GM18520 (cell line): Measurements from ENCODE around the gene ATOH8.

ENCODE experiments used
- ATAC-seq: cut with Tn5 transposase; IDR thresholded peaks from one replicate; pipeline ENCODE4 v1.9.1; 2021; ENCODE audit not compliant: unreplicated experiment

The ATOH8 gene

DNA sequence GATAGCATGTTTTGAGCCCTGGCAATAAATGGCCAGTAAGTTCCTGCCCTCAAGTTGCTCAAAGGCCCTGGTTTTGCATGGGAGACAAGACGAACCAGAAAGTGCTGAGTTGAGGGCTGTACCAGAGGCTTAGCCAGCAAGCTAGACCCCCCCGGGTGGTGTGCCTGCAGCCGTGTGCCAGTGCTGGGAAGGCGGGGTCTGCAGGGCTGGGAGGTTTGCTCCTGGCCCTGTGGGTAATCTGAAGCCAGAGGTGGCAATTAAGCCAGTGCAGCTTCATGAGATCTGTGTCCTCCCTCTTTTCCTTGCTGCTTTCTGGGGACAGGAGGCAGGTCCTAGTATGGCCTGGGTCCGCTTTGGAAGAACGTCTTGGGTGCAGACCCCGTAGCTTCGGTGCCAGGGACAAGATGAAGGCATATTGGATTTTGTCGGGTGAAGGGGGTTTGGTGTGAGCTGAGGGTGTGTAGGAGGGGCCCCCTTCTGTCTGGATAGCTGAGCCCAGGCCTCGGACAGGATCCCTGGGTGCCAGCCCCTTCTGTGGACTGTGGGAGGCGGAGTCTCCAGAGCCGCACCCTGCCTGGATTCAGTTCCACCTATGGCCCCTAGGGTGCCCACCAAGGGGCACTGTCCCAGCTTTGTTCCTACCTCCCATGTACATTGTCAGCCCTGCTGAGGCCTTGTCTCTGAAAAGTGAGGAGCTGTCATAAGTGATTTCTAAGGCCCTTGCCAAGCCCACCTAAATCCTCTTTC lies 15.6 kb downstream of the ATOH8 start:
- no peak for ATAC-seq

DNA sequence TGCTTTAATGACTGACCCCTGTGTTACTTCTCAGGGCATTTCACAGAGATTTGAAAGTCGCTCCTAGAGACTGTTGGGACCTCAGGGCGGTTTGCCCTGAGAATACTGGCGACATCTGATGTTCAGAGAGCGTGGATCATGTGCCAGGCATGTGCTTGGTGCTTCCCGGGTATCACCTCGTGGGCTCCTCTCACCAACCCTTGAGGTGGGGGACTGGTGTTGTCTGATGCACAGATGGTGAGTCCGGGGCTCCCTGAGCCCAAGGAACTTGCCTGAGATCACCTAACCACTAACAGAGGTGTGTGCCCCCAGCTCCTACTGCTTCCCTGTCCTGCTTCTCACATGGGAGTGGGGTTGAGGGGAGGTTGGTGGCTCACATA lies 16.2 kb downstream of the ATOH8 start:
- no peak for ATAC-seq

DNA sequence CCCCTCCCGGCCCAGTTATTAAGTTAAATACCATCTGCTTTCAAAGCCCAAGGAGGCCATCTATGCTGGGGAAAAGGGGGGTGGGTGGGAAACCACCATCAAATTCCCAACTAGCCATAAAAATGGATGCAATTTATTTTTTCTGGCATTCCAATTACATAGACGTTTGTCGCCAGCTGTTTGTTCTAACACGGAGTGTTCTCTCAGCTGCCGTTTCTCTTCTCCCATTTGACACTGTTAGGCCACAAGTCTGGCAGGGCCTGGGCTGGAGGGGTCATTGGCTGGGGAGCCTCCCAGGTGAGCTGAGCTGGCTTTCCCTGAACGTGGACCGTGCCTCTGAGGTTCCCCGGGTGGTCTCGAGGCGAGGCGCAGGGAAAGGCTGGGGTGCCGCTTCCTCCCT lies 16.6 kb downstream of the ATOH8 start:
- no peak for ATAC-seq

DNA sequence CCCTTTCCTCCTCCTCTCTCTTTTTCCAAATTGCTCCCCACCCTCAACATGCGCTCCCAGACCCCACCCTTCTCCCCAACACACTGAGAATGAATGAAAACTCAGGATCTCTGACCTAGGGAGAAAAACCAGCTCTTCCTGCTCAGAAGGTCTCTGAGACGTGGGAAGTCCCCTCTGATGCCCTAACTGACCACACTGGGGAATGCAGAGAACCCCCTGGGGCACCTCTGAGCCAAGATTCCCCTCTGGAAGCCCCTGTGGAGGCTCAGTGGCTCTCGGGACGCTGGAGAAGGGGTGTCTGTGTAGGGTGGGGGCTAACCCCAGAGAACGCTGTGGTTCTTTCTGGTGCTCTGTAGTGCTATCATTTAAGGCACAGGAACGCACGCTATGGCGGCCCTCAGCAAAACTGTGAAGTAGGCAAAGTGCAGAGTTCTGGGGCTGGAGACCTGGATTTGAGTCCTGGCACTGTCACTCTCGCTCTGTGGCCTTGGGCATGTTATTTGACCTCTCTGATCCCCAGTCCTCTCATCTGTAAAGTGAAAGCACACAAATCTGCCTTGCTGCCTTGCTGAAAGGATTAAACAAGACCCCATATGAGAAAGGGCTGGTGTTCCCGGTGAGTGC lies 17.1 kb downstream of the ATOH8 start:
- ATAC-seq = no peak

DNA sequence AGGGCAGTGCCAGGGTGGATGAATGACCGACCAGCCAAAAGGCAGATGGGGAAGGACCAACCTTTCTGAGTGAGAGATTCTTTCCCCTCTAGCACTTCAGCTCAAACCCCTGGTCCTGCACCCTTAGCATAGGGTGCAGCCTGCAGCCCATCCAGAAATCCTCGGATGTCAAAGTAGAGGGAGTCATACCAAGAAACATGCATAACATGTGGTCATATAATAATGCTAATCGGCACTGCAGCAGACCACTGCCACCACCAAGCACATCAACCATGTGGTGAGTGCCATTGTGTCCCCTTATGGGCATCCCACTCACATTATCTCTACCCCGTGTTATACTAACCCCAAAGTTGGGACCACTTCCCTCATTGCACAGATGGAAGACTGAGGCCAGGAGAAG lies 17.7 kb downstream of the ATOH8 start:
- no peak for ATAC-seq

DNA sequence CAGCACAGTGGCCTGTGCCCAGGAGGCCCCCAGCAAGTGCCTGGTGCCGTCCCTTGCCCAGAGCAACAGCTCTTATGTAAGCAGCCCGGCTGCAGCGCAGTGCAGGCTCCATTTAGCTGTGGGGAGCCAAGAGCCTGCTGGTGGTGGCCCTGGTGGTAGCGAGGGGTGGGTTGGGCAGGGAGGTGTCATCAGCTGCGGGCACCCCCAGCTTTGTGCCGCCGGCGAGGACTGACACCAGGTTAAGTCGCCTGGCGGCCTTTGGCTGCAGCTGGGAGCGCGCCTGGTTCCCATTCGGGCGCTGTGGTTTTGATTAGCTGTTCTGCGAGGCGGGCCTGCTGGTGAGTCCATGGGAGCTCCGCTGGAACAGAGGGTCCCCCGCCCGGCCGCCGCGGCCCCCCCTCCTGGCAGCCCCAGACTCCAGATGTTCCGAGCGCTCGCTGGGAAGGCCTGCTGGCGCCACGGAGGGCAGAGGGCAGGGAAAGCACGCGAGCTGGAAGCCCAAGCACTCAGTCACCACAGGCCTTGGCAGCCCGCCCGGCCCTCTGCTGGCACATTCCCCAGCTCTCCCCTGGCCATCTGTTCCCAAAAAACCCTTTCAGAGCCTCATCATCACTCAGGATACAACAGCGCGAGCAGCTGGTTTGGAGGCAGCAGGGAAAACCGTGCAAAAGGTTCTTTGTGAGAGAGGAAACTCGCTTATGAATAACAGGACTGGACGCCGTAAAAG lies 18.4 kb downstream of the ATOH8 start:
- no peak for ATAC-seq

DNA sequence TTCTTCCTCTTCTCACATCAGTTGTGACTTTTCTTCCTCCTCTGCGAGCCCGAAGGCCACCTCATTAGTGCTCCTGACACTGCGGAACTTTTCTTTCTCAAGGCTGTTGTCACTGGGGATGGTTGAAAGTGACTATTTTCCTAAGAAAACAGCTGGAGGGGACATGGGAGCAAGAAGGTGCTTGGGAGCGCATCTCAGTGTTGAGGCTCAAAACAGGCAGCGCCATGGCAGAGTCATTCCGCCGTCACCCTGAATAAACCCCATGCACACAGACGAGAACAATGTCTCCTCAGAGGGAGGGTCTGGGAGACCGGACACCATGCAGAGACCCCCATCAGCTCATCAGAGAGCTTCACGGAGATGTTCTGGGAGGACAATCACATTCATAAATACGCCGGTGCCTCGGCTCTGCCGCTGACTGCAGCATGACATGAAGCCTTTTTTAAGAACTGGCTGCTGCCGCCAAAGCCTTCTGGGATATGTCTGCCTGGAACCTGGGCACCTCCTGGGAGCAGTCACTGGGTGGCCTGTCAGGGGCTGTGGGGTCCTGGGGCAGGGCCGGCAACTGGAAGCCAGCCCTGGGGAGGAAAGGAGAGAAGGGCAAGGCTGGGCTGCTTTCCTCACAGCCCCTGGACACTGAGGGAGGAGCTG lies 19.2 kb downstream of the ATOH8 start:
- ATAC-seq = no peak

DNA sequence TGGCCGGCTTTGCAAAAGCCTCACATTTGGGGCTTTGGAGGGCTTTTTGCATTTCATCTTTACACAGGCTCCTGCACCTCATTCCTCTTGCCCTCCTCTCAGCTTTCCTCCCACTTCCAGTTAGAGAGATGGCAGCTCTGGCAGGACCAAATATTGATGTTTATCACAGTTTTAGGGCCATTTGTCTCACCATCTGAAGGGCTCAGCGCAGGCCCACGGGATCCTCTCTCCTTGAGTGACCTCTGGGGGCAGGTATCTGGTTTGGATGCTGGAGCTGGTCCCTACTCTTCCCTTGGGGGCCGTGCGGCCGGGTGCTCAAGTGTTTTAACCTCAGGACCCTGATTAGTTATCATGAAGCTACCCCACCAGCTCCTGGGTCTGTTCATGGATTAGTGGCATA lies 19.9 kb downstream of the ATOH8 start:
- ATAC-seq = no peak

DNA sequence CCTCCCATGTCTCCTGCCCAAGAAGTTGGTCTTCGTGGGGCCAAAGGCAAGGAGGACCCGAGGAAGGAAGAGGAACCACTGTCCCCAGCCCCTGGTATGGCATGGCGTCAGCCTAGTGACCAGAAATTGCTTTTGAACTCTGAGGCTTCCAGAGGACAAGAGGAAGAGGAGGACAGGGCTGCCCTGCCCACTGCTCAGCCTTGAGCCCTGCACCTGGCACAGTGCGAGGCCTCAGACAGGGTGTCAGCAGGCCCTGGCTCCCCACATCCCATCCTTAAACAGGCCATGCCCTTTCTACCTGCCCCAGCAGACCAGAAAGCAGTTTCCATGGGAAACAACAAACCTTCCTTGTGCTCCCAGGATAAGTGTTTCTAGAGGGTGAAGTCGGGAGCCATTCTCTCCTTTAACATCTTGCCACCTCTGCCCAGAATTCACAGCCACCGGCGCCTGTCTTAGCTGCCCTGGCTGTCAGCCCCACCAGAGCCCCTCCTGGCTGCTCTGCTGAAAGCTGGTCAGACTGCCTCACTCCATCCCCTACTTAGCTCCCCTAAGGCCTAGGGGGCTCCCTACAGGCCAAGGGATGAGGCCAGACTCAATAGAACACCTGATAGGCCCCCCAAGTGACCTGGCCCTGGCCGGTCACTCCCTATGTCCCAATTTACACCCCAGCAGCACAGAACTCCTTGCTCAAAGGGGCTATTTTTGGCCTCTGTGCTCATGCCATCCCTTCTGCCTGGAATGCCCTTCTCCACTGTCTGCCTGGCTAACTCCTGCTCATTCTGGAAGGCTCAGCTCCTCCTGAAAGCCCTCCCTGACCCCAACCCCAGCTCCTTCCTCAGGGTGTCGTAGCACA lies 20.6 kb downstream of the ATOH8 start:
- ATAC-seq = no peak

DNA sequence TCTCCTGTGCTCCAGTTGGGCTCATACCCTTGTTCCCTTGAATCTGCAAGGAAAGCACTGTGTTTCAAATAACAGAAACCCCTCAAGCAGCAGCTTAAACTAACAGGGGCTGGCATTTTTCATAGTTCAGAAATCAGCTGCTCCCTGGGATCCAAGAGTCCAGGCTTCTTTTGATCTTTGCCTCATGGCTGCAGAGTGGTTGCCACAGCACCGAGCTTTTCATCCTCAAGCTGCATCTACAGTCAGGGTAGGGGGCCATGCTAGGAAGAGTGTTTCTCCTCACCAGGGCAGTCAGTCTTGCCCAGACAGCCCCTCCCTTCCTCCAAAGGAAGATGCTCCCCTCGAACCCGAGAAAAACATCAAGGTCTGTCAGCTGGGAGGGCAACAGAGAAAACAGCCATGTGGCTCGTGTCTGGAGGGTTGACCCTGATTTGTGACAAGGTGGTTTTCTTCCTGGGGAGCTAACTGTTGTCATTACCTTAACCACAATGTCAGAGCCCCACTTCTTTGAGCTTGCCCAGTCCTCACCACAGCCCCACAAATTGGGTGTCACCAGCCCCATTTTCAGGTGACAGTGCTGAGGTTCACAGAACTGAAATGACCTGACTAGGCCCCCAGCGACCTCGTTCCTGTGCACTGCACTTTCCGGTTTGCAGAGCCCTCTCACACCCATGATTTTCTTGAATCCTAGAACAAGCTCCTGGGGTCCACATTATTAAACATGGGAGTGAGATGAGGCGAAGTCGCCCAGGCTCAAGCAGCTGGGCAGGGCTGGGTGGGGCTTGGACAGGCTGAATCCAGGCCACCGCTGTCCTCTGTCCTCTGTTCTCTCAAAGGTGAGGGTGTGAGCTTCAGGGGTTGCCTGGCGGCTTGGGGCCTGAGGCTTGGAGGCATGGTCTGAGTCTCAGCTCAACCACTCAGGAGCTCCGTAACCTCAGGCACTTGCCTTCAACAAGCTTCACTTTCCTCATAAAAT lies 21.9 kb downstream of the ATOH8 start:
- ATAC-seq = no peak

DNA sequence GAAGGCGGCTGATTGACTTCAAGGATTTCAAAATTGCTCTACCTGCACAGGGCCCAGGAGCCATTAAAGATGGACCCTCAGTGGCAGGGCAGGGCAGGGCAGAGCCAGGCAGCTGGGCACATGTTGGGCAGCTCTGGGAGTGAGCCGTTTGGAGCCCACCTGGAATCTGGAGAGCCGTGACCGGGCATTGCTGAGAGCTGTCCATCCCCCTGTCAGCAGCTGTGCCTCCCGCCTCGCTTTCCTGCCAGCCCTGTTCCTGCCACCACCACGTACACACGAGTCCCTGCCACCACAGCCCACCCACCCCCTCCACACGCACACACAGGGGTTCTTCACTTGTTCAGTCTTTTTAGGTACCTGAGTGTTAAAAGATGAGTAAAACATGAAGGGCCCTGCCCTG lies 22.9 kb downstream of the ATOH8 start:
- ATAC-seq = no peak

DNA sequence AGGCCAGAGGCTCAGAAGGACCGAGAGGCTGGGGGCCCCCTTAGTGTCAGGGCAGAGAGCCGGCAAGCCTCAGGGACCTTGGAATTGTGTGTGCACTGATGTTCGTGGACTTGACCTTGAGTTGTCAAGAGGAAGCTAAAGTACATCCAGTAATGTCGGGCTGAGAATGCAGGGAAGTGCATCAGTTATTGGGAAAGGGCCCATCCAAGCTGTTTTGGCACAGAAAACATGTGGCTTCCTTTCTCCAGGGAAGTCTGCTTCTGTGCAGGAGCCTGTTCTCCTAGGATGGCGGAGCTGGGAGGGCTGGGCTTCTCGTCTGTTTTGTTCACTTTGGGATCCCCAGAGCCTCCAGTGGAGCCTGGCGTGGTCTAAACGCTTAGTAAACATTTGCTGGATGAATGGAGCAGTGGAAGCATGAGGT lies 23.7 kb downstream of the ATOH8 start:
- no peak for ATAC-seq

DNA sequence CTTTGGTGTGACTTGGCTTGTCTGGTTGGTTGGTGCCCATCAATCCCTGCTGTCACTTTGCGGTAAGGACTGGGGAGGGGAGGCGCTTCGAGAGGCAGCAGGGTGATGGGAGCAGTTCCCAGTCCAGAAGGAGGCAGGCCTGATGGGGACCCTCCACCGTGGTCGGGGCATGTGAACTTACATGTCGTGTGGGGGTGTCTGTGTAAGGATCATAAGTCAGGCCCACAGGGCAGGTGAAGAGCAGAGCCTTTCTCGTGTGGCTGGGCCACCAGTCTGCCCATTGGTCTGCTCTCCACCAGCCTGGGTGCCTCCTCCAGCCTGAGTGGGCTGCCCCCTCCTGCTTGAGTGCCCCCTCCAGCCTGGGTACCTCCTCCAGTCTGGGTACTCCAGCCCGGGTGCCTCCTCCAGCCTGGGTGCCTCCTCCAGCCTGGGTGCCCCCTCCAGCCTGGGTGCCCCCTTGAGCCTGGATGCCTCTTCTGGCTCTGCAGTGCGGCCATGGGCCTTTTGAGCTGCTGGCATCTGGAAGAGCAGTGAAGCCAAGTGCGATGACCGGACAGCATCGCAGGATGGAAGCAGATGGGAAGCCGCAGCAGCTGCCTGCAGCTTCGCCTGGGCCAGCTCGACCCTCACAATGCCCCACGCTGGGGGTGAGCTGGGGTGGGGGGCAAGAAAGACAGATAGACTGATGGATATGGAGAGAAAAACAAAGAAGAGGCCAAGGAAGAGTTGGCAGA lies 25.0 kb downstream of the ATOH8 start:
- no peak for ATAC-seq

DNA sequence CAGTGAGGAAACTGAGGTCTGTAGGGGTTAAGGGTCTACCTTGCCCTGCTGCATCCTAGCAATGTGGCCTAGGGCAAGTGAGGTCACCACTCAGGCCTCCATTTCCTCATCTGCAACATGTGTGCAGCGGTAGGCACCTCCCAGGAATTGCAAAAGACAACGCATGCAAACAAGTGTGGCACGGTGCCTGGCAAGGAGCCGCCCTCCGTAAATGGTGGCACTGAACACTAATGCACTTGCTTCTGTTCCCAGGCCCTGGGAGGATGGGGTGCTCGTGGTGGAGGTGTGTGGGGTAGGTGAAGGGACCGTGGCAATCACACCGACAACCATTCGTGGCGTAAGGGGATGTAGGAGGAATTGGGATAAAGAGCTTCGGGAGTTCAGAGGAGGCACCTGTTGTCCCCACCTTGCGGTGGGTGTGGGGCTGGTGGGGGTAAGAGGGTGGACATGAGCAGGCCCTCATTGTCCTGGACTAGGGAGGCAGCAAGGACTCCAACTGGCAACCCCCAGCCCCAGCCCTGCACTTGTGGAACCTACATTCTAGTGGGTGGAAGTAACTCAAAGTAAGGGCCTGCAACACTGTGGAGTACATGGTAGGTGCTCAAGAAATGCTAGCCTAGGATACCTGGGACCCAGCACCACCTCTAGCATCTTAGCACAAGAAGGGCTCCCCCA lies 26.0 kb downstream of the ATOH8 start:
- ATAC-seq = no peak

DNA sequence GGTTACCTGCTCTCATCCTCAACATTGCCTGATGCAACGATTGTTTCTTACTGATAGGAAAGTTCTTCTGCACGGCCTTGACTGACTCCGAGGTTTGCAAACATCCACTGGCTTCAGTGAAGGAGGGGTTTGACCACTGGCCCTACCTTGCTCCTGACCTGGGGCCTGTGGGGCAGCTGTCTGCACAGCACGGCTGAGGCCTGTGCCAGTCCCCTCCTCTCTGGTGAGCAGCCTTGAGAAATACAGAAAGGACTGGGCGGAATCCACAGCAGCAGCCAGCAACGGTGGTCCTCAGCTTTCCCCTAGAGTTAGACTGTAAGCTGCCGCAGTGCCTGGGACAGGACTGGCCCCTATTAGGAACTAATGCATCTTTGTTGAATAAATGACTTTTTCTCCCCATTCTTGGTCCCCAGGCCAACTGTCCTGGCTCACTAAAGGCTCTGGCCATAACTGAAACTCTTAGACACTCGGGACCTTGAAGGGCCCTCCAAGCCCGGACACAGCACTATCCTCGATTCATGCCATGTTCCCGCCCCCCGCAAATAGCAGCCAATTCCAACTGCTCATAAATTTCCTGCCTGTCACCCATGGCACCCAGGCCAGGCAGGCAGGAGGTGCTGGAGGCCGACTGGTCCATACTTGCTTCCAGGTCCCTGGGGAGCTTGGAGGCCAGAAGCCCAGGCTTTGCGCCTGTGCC lies 26.7 kb downstream of the ATOH8 start:
- no peak for ATAC-seq

DNA sequence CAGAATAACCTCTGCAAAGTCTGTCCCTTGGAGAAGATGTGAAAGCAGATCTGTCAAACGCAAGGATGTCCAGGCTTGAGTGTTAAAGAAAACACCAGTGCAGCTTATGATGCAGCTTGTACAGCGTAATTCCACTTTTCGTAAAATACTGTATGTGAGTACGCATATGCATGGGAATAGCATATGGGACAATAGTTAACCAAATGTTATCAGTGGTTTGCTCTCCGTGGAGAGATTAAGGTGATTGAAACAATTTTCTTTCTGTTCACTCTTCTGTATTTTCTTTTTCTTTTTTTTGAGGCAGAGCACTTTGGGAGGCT lies 27.2 kb downstream of the ATOH8 start:
- no peak for ATAC-seq

DNA sequence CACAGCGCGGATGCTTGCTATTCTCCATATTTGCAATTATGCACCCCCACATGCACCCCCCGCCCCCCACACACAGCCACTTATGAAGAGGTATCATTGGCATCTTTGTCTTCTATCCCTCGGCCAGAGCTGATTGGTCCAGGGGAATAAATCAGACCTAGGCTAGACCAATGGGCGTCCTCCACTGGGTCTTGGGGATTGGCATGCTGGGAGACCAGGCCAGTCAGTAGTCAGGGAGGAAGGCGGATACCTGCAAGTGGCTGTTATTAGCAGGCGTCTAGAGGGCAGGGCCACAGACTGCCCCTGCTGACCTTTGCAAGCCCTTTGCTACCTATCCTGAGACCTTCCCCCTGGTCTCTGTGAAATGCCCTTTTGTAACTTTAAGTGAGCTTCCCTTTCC lies 30.0 kb downstream of the ATOH8 start:
- no peak for ATAC-seq

DNA sequence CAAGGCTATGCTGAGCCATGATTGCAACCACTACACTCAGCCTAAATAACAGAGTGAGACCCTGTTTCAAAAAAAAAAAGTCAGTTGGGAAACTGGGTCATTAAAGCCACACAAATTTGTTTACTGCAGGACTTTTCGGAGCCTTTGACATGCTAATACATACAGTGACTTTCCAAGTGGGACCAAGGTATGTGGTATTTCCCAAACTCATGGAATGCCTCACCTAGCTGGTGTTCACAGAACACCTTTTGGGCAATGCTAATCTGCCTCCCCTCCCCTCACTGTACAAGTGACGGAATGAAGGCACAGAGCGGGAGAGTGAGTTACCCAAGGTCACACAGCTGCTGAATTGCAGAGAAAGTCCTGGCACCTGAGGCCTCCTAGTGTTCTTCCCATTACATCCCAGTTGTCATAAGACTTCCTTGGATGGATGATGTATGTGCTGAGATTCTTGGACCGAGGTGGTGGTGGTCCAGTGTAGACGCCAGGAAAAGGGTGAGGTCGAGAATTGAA lies 30.7 kb downstream of the ATOH8 start:
- no peak for ATAC-seq
